DMS153 treated with DMSO at 0.1 percent for 48 hours (cell line): ENCODE measurements around the gene LFNG.

Source experiments
- DNase-seq: peaks from one replicate; lab custom pipeline; 2025; ENCODE audit not compliant: unreplicated experiment; lab: John Stamatoyannopoulos, UW

Gene LFNG

DNA sequence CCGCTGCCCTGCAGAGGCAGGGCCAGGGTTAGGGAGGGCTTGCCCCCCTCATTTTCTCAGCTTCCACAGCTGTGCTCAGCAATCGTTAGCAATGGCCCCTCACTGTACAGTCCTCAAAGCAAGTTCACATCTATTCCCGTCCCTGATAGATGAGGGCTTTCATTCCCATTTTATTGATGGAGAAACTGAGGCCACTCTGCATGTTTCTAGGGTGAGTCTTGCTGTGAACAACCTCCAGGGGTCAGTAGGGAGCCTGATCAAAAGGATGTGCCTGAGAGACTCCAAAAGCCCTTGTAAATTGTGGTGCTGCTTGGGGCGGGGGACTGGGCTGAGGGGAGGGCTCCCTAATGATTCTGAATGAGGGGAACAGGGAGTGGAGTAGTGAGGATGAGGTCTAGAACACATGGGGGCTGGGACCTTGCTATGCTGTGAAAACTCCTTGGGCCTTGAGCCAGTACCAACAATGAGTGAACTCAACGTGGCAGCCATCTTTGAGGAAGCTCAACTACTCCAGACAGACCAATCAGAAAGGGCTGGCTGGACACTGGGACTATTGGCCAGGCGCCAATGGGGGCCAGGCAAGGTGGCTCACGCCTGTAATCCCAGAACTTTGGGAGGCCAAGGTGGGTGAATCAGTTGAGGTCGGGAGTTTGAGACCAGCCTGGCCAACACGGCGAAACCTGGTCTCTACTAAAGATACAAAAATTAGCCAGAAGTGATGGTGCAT, 36.7 kb upstream of the LFNG start:
- DNase-seq: no peak

DNA sequence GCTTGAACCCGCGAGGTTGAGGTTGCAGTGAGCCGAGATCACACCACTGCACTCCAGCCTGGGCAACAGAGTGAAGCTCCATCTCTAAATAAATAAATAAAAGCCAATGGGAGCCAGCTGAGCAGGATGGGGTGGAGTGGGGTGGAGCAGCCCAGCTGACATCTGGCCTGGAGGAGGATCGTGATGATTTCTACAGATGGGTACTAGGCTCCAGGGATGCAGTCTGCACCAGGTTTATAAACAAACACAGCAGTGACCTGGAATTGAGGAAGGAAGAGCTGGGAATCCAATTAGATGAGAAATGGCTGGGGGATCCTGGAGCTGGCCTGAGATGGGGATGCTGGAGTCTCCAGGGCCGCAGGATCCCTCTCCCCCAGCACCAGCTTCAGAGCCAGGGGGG, 36.1 kb upstream of the LFNG start:
- DNase-seq: no peak

DNA sequence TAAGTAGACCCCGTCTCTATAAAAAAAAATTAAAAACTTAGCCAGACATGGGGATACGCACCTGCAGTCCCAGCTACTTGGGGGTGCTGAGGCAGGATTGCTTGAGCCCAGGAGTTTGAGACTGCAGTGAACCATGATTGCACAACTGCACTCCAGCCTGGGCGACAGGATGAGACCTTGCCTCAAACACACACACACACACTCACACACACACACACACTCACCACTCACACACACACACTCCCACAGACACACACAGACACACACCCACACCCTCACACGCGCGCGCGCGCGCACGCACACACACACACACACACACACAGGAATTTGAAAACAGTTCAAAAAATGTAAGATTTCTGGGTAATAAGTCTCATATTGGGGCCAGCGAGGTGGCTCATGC, 34.7 kb upstream of the LFNG start:
- DNase-seq: no peak

GRCh38 chr7:2487586-2488271, 31.8 kb upstream of the LFNG start:
- no peak for DNase-seq

- no peak for DNase-seq
Observed at GRCh38 chr7:2488272-2488645, 31.3 kb upstream of the LFNG start.

DNA sequence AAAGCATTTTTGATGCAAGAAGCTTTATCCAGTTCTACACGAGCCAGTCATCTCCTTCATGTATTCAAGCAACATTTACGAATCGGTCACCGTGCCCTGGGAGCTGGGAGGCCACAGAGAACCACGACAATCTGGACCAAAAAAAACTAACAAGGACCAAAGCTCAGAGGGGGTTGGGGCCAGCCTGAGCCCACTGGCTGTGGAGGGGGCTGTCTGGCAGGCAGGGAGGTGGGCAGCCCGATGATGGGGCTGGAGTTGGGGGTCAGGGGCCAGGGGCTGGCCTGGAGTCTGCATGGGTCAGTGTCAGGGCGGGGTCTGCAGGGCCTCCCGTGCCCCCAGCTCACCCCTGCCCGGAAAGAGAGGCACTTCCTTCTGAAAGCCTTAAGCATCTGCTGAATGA, 30.9 kb upstream of the LFNG start:
- DNase-seq: no peak

GRCh38 chr7:2490181-2490651, 29.4 kb upstream of the LFNG start:
- DNase-seq: no peak

- DNase-seq: no peak
Observed at GRCh38 chr7:2492038-2492437, 27.5 kb upstream of the LFNG start.

DNA sequence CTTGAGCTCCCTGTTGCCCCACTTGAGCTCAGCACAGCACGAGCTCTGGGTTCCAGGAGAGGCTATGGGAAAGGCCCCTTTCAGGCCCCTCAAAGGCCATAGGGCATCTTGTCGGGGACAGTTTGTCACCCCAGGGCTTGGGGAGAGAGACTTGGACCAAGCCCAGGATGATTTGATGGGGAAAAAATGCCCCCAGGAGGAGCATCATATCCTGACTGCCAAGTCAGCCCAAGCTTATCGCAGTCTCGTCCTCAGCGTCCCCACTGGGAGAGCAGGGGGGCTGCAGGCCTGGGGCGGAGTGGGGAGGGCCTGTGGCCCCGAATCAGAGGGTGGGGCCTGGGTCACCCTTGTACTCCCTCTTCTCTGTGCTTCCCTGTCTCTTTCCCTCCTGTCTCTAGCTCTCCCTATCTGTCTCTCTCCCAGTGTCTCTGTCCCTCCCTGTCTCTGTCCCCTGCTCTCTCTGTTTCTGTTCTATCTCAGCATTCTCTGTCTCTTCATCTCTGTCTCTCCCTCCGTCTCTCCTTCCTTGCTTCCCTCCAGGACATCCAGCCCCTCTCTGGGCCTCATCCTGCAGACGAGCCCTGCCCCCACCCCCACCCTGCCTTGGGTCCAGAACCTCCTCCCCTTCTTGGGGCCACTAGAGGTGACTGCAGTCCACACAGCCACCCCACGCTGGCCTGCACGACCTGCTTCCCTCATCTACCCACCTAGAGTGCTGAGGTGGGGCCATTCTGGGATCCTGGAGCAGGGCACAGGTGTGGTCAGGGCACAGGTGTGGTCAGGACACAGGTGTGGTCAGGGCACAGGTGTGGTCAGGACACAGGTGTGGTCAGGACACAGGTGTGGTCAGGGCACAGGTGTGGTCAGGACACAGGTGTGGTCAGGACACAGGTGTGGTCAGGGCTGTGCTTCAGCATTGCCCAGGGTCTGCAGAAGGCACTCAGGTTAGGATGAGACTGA, 26.1 kb upstream of the LFNG start:
- no peak for DNase-seq

DNA sequence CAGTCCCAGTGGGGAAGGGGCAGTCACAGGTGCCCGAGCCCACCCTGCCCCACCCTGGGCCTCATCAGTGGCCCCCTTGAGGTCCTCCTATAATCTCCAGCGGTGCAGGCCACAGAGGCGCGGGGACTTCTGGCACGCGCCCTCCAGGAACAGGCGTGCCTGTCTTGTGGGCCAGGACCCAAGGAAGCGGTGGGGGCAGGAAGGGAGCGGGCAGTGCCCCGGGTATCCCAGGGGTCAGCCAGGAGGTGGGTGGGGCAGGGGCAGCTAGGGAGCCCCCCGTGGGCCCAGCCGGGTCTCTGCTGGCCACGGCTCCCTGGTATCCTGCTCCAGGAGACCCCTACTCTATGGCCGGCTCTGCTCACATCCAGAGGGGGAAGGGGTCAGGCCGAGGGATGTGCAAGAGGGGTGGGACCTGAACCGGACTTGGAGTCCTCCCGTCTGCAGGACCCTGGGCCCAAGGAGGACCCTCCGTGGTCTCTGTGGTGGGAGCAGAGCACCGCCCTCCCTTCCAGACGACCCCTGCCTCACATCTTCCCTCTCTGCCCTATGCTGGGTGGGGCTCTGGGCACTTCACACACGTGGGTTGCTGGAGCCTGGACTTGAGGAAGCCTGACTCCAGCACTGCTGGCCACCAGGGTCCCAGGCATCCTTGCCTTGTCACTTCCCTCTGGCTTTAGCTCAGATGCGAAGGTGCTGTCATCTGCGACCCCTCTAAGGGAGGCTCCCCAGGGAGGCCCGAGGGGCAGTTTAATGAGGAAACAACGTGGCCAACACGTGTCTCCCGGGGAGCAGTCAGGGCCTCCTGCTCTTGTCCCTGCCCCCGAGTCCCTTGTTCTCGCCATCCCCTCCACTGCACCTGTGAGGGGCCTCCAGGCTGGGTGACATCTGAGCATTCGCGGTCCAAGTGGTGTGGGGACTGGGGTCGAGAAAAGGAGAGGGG, 25.1 kb upstream of the LFNG start:
- no peak for DNase-seq

- no peak for DNase-seq
Observed at GRCh38 chr7:2495418-2496299, 23.9 kb upstream of the LFNG start.

DNA sequence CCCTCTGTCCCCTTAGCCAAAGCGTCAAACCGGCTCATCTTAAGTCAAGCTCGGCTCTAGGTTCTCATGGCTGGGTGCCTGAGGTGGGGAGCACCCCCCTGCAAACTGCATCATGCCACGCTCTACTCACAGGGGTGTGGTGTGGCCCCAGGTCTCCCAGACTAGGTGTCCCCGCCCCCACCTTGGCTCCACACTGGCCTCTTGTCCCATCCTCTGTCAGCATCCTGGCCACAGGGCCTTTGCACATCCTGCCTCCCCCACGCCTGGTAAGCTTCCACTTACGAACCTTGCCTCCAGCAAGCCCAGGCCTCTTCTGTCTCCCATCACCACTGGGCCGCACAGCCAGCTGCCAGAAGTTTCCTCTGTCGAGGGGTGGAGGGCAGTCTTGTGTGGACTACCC, 23.2 kb upstream of the LFNG start:
- DNase-seq: no peak

GRCh38 chr7:2497065-2497464, 22.5 kb upstream of the LFNG start:
- no peak for DNase-seq

DNA sequence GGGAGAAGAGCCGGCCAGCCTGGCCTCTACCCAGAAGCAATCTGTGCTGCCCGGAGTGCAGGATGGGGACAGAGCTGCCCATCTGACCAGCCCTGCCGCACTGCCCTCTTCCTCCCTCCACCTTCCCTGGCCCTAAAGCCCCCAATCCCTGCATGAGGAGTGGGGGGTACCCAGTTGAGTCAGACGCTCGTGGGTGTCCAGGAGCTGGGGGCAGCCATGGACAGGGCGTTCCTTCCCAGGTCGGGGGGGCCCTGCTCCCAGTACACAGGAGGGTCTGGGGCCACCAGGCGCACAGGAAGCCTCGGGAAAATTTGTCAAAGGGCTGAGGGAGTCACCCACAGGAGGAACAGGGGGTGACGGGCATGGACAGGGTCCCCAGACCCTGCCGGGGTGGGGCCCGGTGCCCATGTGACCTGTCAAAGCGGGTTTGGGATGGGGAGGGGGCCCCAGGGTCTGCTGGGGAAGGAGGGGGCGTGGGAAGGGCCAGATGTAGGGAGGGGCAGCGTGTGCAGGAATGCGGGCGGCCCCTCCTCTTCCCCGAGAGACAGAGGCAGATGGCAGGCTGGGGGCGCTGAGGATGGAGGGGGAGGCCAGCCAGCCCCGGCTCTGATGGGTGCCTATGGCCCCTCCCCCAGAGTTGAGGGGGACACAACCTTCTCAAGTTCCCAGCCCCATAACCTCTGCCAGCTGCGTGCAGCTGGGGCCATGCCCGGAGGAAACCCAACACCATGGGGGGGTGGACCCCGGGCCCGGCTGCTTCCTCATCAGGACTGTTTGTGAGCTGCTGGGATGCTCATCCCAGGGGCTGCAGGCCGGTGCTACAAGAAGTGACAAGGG, 21.9 kb upstream of the LFNG start:
- DNase-seq: no peak

- DNase-seq: no peak
Observed at GRCh38 chr7:2498708-2499107, 20.9 kb upstream of the LFNG start.

DNA sequence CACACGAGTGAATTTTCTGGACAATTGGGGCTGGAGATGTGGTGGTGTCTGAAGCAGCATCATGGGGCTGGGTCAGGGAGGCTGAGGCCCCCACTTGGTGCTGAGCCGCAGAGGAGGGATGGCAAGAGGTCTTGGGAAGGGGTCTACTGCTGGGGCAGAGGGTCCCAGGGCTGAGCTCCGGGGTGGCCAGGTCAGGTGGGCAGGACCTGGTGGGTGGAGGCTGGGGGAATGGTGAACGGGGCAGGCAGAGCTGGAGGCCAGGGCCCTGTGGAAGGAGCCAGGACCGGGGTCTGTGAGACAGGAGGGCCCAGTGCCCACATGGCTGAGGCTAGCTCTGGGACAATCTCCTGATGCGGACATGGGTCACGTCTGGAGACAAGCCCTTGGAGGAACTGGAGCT, 20.4 kb upstream of the LFNG start:
- no peak for DNase-seq

GRCh38 chr7:2499719-2500430, 19.7 kb upstream of the LFNG start:
- no peak for DNase-seq

DNA sequence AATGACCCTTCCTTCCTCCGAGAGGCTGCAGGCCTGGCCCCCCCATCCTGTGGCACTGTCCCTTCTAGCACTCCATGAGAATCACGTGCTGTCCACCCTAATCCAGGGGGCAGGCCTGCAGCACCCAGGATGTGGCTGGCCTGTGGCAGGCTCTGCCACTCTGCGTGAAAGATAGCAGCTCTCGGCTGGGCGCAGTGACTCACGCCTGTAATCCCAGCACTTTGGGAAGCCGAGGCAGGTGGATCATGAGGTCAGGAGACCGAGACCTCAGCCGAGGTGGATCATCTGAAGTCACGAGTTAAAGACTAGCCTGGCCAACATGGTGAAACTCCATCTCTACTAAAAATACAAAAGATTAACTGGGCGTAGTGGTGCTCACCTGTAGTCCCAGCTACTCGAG, 18.9 kb upstream of the LFNG start:
- no peak for DNase-seq
